GM23338 (cell line): ENCODE data around the gene ABHD17A. TPM values are rescaled to one million over a fixed set of nuclear protein-coding genes. Genes with fewer than 3 reads are reported as not detected.

Experiments
- ATAC-seq: fragments of 200-7000 bp; cut with Tn5 transposase; 3 replicates; pipeline ENCODE4 v1.9.1; 2020
- DNase-seq: peaks from one replicate; pipeline ENCODE4 v3.0.0-alpha.2; 2015; ENCODE audit warnings: low spot score
- H2AFZ ChIP-seq: fragments of 200-600 bp; sonication (generic); 2 replicates; pipeline ENCODE4 v1.8.0; 2016; ENCODE audit warnings: antibody characterized with exemption, mild to moderate bottlenecking, moderate library complexity
- H3F3A ChIP-seq: fragments of 200-600 bp; sonication (generic); replicated peaks from 2 replicates; pipeline ENCODE4 v1.8.0; 2017; ENCODE audit warnings: antibody characterized with exemption, mixed run types, low read depth
- H3K27ac ChIP-seq: fragments of 200-600 bp; sonication (generic); 2 replicates; pipeline ENCODE4 v1.6.1; 2016; ENCODE audit warnings: low read depth
- H3K27me3 ChIP-seq: fragments of 200-600 bp; sonication (generic); 2 replicates; pipeline ENCODE4 v1.8.0; 2016; ENCODE audit warnings: mild to moderate bottlenecking, mixed run types, moderate library complexity; ENCODE audit not compliant: insufficient read depth
- H3K36me3 ChIP-seq: fragments of 200-600 bp; sonication (generic); 2 replicates; pipeline ENCODE4 v1.8.0; 2016; ENCODE audit warnings: mild to moderate bottlenecking; ENCODE audit not compliant: insufficient read depth
- H3K4me1 ChIP-seq: fragments of 200-600 bp; sonication (generic); 2 replicates; pipeline ENCODE4 v1.8.0; 2016; ENCODE audit warnings: mild to moderate bottlenecking, moderate library complexity; ENCODE audit not compliant: insufficient read depth
- H3K4me2 ChIP-seq: fragments of 200-600 bp; sonication (generic); 2 replicates; pipeline ENCODE4 v1.7.1; 2017; ENCODE audit warnings: mixed run types
- H3K4me3 ChIP-seq: fragments of 200-600 bp; sonication (generic); 2 replicates; pipeline ENCODE4 v1.6.1; 2016; ENCODE audit warnings: mixed run types
- H3K79me2 ChIP-seq: fragments of 200-600 bp; sonication (generic); replicated peaks from 2 replicates; pipeline ENCODE4 v1.8.0; 2017; ENCODE audit warnings: mild to moderate bottlenecking; ENCODE audit not compliant: insufficient read depth
- H3K9me2 ChIP-seq: fragments of 200-600 bp; sonication (generic); 2 replicates; pipeline ENCODE4 v1.8.0; 2017; ENCODE audit not compliant: insufficient read depth
- H4K20me1 ChIP-seq: fragments of 200-600 bp; sonication (generic); replicated peaks from 2 replicates; pipeline ENCODE4 v1.8.0; 2017; ENCODE audit warnings: mild to moderate bottlenecking; ENCODE audit not compliant: insufficient read depth
- H3K27ac Mint-ChIP-seq: 2 replicates; pipeline ENCODE4 v1.8.0; 2020; ENCODE audit warnings: inconsistent platforms, mild to moderate bottlenecking, moderate library complexity, mixed read lengths
- H3K27me3 Mint-ChIP-seq: 3 replicates; pipeline ENCODE4 v1.8.0; 2022; ENCODE audit warnings: low read depth, mild to moderate bottlenecking, moderate library complexity, mixed read lengths, inconsistent platforms; ENCODE audit not compliant: insufficient read depth, poor library complexity
- H3K36me3 Mint-ChIP-seq: 3 replicates; pipeline ENCODE4 v1.8.0; 2021; ENCODE audit warnings: low read depth, mild to moderate bottlenecking, inconsistent platforms, moderate library complexity, mixed read lengths
- H3K4me1 Mint-ChIP-seq: 3 replicates; pipeline ENCODE4 v1.8.0; 2020; ENCODE audit warnings: mild to moderate bottlenecking, inconsistent platforms, mixed read lengths
- H3K4me3 Mint-ChIP-seq: 3 replicates; pipeline ENCODE4 v1.8.0; 2021; ENCODE audit warnings: moderate library complexity, mild to moderate bottlenecking, inconsistent platforms, mixed read lengths
- H3K9me3 Mint-ChIP-seq: 3 replicates; pipeline ENCODE4 v1.8.0; 2020; ENCODE audit warnings: moderate library complexity, mild to moderate bottlenecking, inconsistent platforms, mixed read lengths
- CREB1 ChIP-seq: fragments of 250-450 bp; sonication (Bioruptor Pico); IDR thresholded peaks from 2 replicates; pipeline ENCODE4 v1.5.0; 2020; ENCODE audit warnings: low read depth, mild to moderate bottlenecking, moderate library complexity
- CTCF ChIP-seq, 2 experiments: fragments of 200-600 bp in 1 of 2; sonication (generic) in 1 of 2; conservative IDR thresholded peaks; 2 replicates each; pipeline versions ENCODE4 v1.5.1 to v1.6.1; 2016 to 2017; ENCODE audit warnings: antibody characterized with exemption in 2 of 2, low read depth in 2 of 2, mild to moderate bottlenecking in 2 of 2, moderate library complexity in 1 of 2
- ETS1 ChIP-seq: IDR thresholded peaks from 2 replicates; pipeline ENCODE4 v1.6.1; 2016; ENCODE audit warnings: antibody characterized with exemption
- EZH2 ChIP-seq: fragments of 200-600 bp; sonication (generic); IDR thresholded peaks from one replicate; pipeline ENCODE4 v1.8.0; 2017; ENCODE audit warnings: antibody characterized with exemption, mild to moderate bottlenecking, low read depth; ENCODE audit not compliant: unreplicated experiment
- EZH2phosphoT487 ChIP-seq: fragments of 200-600 bp; sonication (generic); IDR thresholded peaks from one replicate; pipeline ENCODE4 v1.8.1; 2018; ENCODE audit warnings: antibody characterized with exemption; ENCODE audit not compliant: unreplicated experiment
- JUNB ChIP-seq: IDR thresholded peaks from one replicate; pipeline ENCODE4 v1.6.1; 2016; ENCODE audit warnings: antibody characterized with exemption; ENCODE audit not compliant: unreplicated experiment
- NANOG ChIP-seq: IDR thresholded peaks from 2 replicates; pipeline ENCODE4 v1.6.1; 2016; ENCODE audit warnings: antibody characterized with exemption, borderline replicate concordance
- POLR2AphosphoS5 ChIP-seq: IDR thresholded peaks from 2 replicates; pipeline ENCODE4 v1.6.1; 2016; ENCODE audit warnings: antibody characterized with exemption, low read depth
- STAT1 ChIP-seq: IDR thresholded peaks from one replicate; pipeline ENCODE4 v1.6.1; 2016; ENCODE audit warnings: antibody characterized with exemption; ENCODE audit not compliant: unreplicated experiment
- ZNF114 ChIP-seq: fragments of 250-450 bp; sonication (Bioruptor Pico); IDR thresholded peaks from 2 replicates; pipeline ENCODE4 v1.5.0; 2020; ENCODE audit warnings: mild to moderate bottlenecking, moderate library complexity
- ZNF331 ChIP-seq: fragments of 250-450 bp; sonication (Bioruptor Pico); IDR thresholded peaks from 2 replicates; pipeline ENCODE4 v1.5.0; 2020; ENCODE audit warnings: low read depth, mild to moderate bottlenecking, moderate library complexity
- polyA plus RNA-seq: library from polyadenylated mRNA; unstranded; fragments of >200 nt; fragmentation: Nextera tagmentation; extraction: Ambion mirVana; gene quantifications from 2 replicates; pipeline ENCODE4 v1.2.1, GENCODE V29; 2016
- total RNA-seq: library from RNA; depleted of rRNA; stranded (reverse); fragments of >200 nt; shearing (Covaris generic); gene quantifications from 2 replicates; pipeline ENCODE4 v1.2.3, GENCODE V29; 2014
- TF ChIP-seq, protein P1 (sequence below): fragments of 250-450 bp; sonication (Bioruptor Pico); IDR thresholded peaks from 2 replicates; pipeline ENCODE4 v1.5.0; 2020; ENCODE audit warnings: mild to moderate bottlenecking, moderate library complexity
- TF ChIP-seq, protein P2 (sequence below): IDR thresholded peaks from one replicate; pipeline ENCODE4 v1.6.1; 2018; ENCODE audit warnings: antibody characterized with exemption; ENCODE audit not compliant: unreplicated experiment

ABHD17A gene
- total and polyA plus RNA-seq, 2 experiments from 2014 or later, result 34.2 to 99.9 TPM

DNA sequence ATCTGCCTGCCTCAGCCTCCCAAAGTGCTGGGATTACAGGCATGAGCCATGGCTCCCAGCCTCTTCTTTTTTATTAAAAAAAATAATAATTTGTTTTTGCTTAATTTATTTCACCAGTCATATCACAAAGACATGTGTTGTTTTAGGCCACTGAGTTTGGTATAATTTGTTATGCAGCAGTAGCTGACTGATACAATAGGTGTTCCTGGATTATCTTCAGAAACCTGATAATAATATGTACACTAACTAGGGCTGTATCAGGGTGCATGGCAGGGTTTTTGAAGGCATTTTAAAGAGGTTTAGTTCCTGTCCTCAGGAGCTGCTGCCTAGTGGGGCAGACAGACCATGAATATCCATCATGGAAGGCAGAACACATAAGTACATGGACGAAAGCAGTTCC lies 46.1 kb upstream of the ABHD17A start:
- 0 out of 2 replicates have a peak, but pooled peaks cover 3% of the 10 kb centered on the region for H3F3A ChIP-seq
- H3K27me3 Mint-ChIP-seq, result peaks cover 33% of the 10 kb centered on the region

More for the DNA sequence above, 46.1 kb upstream of the ABHD17A start:
- no peak overlapping the region for H3K27ac ChIP-seq
- DNase-seq (no peak), ATAC-seq (no peak)
- no peak overlapping the region for H3K4me3 ChIP-seq
- Mint-ChIP-seq H3K27ac (no peak overlapping the region), H3K36me3 (peaks cover 5% of the 10 kb centered on the region; the same call in 2 of the 3 replicates), H3K9me3 (peaks cover 21% of the 10 kb centered on the region), H3K4me1 (0 out of 3 replicates have a peak, but pooled peaks cover 3% of the 10 kb centered on the region), H3K4me3 (no peak overlapping the region)
- no peak for TF ChIP-seq ZNF114 (CRISPR knock-in tag)
- TF ChIP-seq EZH2, result no peak
- TF ChIP-seq CREB1 (CRISPR knock-in tag), result no peak
- no peak for TF ChIP-seq JUNB
- no peak for TF ChIP-seq POLR2AphosphoS5
- TF ChIP-seq CTCF (conservative IDR thresholded peaks at IDR 0.05; ENCODE audit: low read depth in 2 of 2), result no peak
- TF ChIP-seq, protein P1, sequence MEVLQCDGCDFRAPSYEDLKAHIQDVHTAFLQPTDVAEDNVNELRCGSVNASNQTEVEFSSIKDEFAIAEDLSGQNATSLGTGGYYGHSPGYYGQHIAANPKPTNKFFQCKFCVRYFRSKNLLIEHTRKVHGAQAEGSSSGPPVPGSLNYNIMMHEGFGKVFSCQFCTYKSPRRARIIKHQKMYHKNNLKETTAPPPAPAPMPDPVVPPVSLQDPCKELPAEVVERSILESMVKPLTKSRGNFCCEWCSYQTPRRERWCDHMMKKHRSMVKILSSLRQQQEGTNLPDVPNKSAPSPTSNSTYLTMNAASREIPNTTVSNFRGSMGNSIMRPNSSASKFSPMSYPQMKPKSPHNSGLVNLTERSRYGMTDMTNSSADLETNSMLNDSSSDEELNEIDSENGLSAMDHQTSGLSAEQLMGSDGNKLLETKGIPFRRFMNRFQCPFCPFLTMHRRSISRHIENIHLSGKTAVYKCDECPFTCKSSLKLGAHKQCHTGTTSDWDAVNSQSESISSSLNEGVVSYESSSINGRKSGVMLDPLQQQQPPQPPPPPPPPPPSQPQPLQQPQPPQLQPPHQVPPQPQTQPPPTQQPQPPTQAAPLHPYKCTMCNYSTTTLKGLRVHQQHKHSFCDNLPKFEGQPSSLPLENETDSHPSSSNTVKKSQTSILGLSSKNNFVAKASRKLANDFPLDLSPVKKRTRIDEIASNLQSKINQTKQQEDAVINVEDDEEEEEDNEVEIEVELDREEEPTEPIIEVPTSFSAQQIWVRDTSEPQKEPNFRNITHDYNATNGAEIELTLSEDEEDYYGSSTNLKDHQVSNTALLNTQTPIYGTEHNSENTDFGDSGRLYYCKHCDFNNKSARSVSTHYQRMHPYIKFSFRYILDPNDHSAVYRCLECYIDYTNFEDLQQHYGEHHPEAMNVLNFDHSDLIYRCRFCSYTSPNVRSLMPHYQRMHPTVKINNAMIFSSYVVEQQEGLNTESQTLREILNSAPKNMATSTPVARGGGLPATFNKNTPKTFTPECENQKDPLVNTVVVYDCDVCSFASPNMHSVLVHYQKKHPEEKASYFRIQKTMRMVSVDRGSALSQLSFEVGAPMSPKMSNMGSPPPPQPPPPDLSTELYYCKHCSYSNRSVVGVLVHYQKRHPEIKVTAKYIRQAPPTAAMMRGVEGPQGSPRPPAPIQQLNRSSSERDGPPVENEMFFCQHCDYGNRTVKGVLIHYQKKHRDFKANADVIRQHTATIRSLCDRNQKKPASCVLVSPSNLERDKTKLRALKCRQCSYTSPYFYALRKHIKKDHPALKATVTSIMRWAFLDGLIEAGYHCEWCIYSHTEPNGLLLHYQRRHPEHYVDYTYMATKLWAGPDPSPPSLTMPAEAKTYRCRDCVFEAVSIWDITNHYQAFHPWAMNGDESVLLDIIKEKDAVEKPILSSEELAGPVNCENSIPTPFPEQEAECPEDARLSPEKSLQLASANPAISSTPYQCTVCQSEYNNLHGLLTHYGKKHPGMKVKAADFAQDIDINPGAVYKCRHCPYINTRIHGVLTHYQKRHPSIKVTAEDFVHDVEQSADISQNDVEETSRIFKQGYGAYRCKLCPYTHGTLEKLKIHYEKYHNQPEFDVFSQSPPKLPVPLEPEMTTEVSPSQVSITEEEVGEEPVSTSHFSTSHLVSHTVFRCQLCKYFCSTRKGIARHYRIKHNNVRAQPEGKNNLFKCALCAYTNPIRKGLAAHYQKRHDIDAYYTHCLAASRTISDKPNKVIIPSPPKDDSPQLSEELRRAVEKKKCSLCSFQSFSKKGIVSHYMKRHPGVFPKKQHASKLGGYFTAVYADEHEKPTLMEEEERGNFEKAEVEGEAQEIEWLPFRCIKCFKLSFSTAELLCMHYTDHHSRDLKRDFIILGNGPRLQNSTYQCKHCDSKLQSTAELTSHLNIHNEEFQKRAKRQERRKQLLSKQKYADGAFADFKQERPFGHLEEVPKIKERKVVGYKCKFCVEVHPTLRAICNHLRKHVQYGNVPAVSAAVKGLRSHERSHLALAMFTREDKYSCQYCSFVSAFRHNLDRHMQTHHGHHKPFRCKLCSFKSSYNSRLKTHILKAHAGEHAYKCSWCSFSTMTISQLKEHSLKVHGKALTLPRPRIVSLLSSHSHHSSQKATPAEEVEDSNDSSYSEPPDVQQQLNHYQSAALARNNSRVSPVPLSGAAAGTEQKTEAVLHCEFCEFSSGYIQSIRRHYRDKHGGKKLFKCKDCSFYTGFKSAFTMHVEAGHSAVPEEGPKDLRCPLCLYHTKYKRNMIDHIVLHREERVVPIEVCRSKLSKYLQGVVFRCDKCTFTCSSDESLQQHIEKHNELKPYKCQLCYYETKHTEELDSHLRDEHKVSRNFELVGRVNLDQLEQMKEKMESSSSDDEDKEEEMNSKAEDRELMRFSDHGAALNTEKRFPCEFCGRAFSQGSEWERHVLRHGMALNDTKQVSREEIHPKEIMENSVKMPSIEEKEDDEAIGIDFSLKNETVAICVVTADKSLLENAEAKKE (CRISPR knock-in tag), result no peak
- TF ChIP-seq STAT1, result no peak
- TF ChIP-seq ZNF331, result no peak
- TF ChIP-seq EZH2phosphoT487, result no peak
- TF ChIP-seq, protein P2, sequence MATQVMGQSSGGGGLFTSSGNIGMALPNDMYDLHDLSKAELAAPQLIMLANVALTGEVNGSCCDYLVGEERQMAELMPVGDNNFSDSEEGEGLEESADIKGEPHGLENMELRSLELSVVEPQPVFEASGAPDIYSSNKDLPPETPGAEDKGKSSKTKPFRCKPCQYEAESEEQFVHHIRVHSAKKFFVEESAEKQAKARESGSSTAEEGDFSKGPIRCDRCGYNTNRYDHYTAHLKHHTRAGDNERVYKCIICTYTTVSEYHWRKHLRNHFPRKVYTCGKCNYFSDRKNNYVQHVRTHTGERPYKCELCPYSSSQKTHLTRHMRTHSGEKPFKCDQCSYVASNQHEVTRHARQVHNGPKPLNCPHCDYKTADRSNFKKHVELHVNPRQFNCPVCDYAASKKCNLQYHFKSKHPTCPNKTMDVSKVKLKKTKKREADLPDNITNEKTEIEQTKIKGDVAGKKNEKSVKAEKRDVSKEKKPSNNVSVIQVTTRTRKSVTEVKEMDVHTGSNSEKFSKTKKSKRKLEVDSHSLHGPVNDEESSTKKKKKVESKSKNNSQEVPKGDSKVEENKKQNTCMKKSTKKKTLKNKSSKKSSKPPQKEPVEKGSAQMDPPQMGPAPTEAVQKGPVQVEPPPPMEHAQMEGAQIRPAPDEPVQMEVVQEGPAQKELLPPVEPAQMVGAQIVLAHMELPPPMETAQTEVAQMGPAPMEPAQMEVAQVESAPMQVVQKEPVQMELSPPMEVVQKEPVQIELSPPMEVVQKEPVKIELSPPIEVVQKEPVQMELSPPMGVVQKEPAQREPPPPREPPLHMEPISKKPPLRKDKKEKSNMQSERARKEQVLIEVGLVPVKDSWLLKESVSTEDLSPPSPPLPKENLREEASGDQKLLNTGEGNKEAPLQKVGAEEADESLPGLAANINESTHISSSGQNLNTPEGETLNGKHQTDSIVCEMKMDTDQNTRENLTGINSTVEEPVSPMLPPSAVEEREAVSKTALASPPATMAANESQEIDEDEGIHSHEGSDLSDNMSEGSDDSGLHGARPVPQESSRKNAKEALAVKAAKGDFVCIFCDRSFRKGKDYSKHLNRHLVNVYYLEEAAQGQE, result no peak
- TF ChIP-seq NANOG, result no peak
- TF ChIP-seq ETS1, result no peak
- no peaks in the 10 kb centered on the region for H3K9me2 ChIP-seq
- no peaks in the 10 kb centered on the region; the same call in 1 of the 2 replicates for H4K20me1 ChIP-seq
- H3K27me3 ChIP-seq, result peaks cover 5% of the 10 kb centered on the region; the same call in 1 of the 2 replicates
- H3K4me2 ChIP-seq, result no peak overlapping the region
- H3K4me1 ChIP-seq, result peaks cover 5% of the 10 kb centered on the region; the same call in 1 of the 2 replicates
- no peaks in the 10 kb centered on the region for H3K79me2 ChIP-seq
- H3K36me3 ChIP-seq, result no peaks in the 10 kb centered on the region
- H2AFZ ChIP-seq, result no peak overlapping the region
